Measurements from ENCODE around the gene PFKM.

- TF ChIP-seq, protein P1, sequence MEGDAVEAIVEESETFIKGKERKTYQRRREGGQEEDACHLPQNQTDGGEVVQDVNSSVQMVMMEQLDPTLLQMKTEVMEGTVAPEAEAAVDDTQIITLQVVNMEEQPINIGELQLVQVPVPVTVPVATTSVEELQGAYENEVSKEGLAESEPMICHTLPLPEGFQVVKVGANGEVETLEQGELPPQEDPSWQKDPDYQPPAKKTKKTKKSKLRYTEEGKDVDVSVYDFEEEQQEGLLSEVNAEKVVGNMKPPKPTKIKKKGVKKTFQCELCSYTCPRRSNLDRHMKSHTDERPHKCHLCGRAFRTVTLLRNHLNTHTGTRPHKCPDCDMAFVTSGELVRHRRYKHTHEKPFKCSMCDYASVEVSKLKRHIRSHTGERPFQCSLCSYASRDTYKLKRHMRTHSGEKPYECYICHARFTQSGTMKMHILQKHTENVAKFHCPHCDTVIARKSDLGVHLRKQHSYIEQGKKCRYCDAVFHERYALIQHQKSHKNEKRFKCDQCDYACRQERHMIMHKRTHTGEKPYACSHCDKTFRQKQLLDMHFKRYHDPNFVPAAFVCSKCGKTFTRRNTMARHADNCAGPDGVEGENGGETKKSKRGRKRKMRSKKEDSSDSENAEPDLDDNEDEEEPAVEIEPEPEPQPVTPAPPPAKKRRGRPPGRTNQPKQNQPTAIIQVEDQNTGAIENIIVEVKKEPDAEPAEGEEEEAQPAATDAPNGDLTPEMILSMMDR (conservative IDR thresholded peaks at IDR 0.05), result no peak
- no peak for TF ChIP-seq ZFX (IDR thresholded peaks at IDR 0.05)
Measured at GRCh38 chr12:48184549-48184922, 65.4 kb downstream of the PFKM start.
